Tibial nerve (tissue), 4 donors: ENCODE data around the gene TCAIM. TPM values are rescaled to one million over a fixed set of nuclear protein-coding genes. Genes with fewer than 3 reads are reported as not detected.
A peak's percentile ranks its signal among the peaks of the same experiment; 100 is the strongest.

ENCODE experiments used
- DNase-seq, 2 donors: peaks; one replicate each; pipeline ENCODE4 v3.0.0-alpha.2; 2019; ENCODE audit warnings: low spot score in 2 of 2
- H3K27ac ChIP-seq, 4 donors: fragments of 200-600 bp; sonication (generic) in 3 of 4; one replicate each; pipeline ENCODE4 v1.5.1; 2017 to 2019; ENCODE audit warnings: mild to moderate bottlenecking in 1 of 4
- H3K27me3 ChIP-seq, 2 donors: fragments of 200-600 bp; sonication (generic) in 1 of 2; one replicate each; pipeline versions ENCODE4 v1.5.1 to v1.6.0; 2017 to 2019
- H3K36me3 ChIP-seq, 3 donors: fragments of 200-600 bp; sonication (generic); one replicate each; pipeline ENCODE4 v1.5.1; 2018 to 2019
- H3K4me1 ChIP-seq, 4 donors: fragments of 200-600 bp; sonication (generic) in 3 of 4; one replicate each; pipeline ENCODE4 v1.5.1; 2017 to 2019
- H3K4me3 ChIP-seq, 4 donors: fragments of 200-600 bp; sonication (generic) in 3 of 4; one replicate each; pipeline ENCODE4 v1.5.1; 2017 to 2019; ENCODE audit warnings: mild to moderate bottlenecking in 1 of 4, moderate library complexity in 1 of 4
- H3K9me3 ChIP-seq, 4 donors: fragments of 200-600 bp; sonication (generic) in 3 of 4; one replicate each; pipeline ENCODE4 v1.5.1; 2017 to 2019
- CTCF ChIP-seq, 5 experiments: fragments of 200-600 bp in 3 of 5; fragments of 450-650 bp in 2 of 5; sonication (generic) in 3 of 5; IDR thresholded peaks; one replicate each; pipeline ENCODE4 v1.5.1; 2016 to 2019; ENCODE audit warnings: antibody characterized with exemption in 5 of 5, mild to moderate bottlenecking in 3 of 5, moderate library complexity in 2 of 5
- EP300 ChIP-seq, 2 donors: sonication (generic); formaldehyde crosslinking; IDR thresholded peaks; one replicate each; pipeline ENCODE4 v1.6.1; 2017; ENCODE audit warnings: antibody characterized with exemption in 2 of 2, mild to moderate bottlenecking in 1 of 2
- POLR2A ChIP-seq, 2 donors: fragments of 450-650 bp; IDR thresholded peaks; one replicate each; pipeline ENCODE4 v1.6.1; 2017; ENCODE audit warnings: antibody characterized with exemption in 2 of 2, mild to moderate bottlenecking in 2 of 2, moderate library complexity in 2 of 2
- WGBS, 2 donors: methylation state at CpG; one replicate each; pipeline ENCODE4 v1.1.5; 2018; 5-methylcytosine and 5-hydroxymethylcytosine counted together
- total RNA-seq, 4 donors: library from RNA; depleted of rRNA; stranded (reverse); fragments of >200 nt; gene quantifications; one replicate each; pipeline ENCODE4 v1.1.0, GENCODE V29; 2016

TCAIM gene
- total RNA-seq, 4 donors from 2014 or later = 24.1 to 41.3 (median 28.0) TPM

GRCh38 chr3:44355362-44356033 is 16.9 kb downstream of the TCAIM start:
- peak in 1 of 2 donors; percentile 12 for DNase-seq
- WGBS, 2 donors = 32 to 57% methylated on average over 2 of the region's 2 CpGs
- TF ChIP-seq EP300 (IDR thresholded peaks at IDR 0.05) (peak in 1 of 2 donors; percentile 46), CTCF (IDR thresholded peaks at IDR 0.05) (no peak)

GRCh38 chr3:44359146-44359751 is 20.7 kb downstream of the TCAIM start:
- Histone ChIP-seq H3K4me3 (no peak overlapping the region), H3K27me3 (no peaks in the 10 kb centered on the region), H3K4me1 (peaks cover 0 to 11% (median 0%) of the 10 kb centered on the region in 4 donors), H3K9me3 (no peaks in the 10 kb centered on the region), H3K36me3 (peaks cover 0 to 26% (median 0%) of the 10 kb centered on the region in 3 donors), H3K27ac (no peak overlapping the region)
- TF ChIP-seq EP300 (IDR thresholded peaks at IDR 0.05) = no peak
- no peak for TF ChIP-seq POLR2A (IDR thresholded peaks at IDR 0.05)
- no peak for TF ChIP-seq CTCF (IDR thresholded peaks at IDR 0.05)
- no peak for DNase-seq
- WGBS, 2 donors = 40 to 53% methylated on average over 3 of the region's 3 CpGs

More at GRCh38 chr3:44355362-44356033, 16.9 kb downstream of the TCAIM start:
- Histone ChIP-seq H3K9me3 (no peaks in the 10 kb centered on the region), H3K4me3 (no peak overlapping the region), H3K4me1 (peaks cover 0 to 11% (median 0%) of the 10 kb centered on the region in 4 donors), H3K27me3 (no peaks in the 10 kb centered on the region), H3K27ac (no peak overlapping the region), H3K36me3 (peaks cover 0 to 25% (median 0%) of the 10 kb centered on the region in 3 donors)

GRCh38 chr3:44363591-44363990 is 25.0 kb downstream of the TCAIM start:
- Histone ChIP-seq H3K27ac (no peak overlapping the region), H3K36me3 (peaks cover 0 to 45% (median 0%) of the 10 kb centered on the region in 3 donors), H3K4me1 (no peaks in the 10 kb centered on the region), H3K9me3 (no peaks in the 10 kb centered on the region), H3K27me3 (no peaks in the 10 kb centered on the region), H3K4me3 (no peak overlapping the region)
- WGBS, 2 donors = 80 to 82% methylated on average over 2 of the region's 2 CpGs
- no peak for DNase-seq
- TF ChIP-seq POLR2A (IDR thresholded peaks at IDR 0.05) = no peak
- TF ChIP-seq EP300 (IDR thresholded peaks at IDR 0.05) = no peak
- TF ChIP-seq CTCF (IDR thresholded peaks at IDR 0.05) = no peak

- Histone ChIP-seq H3K9me3 (no peaks in the 10 kb centered on the region), H3K4me3 (no peak overlapping the region), H3K4me1 (no peaks in the 10 kb centered on the region), H3K36me3 (peaks cover 0 to 51% (median 0%) of the 10 kb centered on the region in 3 donors), H3K27ac (no peak overlapping the region), H3K27me3 (no peaks in the 10 kb centered on the region)
- no peak for TF ChIP-seq POLR2A (IDR thresholded peaks at IDR 0.05)
- TF ChIP-seq EP300 (IDR thresholded peaks at IDR 0.05) = no peak
- no peak for TF ChIP-seq CTCF (IDR thresholded peaks at IDR 0.05)
- WGBS, 2 donors = 87 to 91% methylated on average over 1 of the region's 1 CpG
- DNase-seq = no peak
Observed at GRCh38 chr3:44365952-44366351, 27.4 kb downstream of the TCAIM start.

- H3K9me3 ChIP-seq = peaks cover 0 to 1% (median 0%) of the 10 kb centered on the region in 4 donors
- no peaks in the 10 kb centered on the region for H3K4me1 ChIP-seq
- H3K27me3 ChIP-seq = no peaks in the 10 kb centered on the region
- 100% methylated on average over 1 of the region's 1 CpG for WGBS, 2 donors
- H3K27ac ChIP-seq = no peak overlapping the region
- TF ChIP-seq CTCF (IDR thresholded peaks at IDR 0.05) = no peak
- no peak for TF ChIP-seq POLR2A (IDR thresholded peaks at IDR 0.05)
- no peak for TF ChIP-seq EP300 (IDR thresholded peaks at IDR 0.05)
- no peak overlapping the region for H3K4me3 ChIP-seq
- DNase-seq = no peak
- peaks cover 0 to 40% (median 0%) of the 10 kb centered on the region in 3 donors for H3K36me3 ChIP-seq
Observed at GRCh38 chr3:44375450-44375849, 36.9 kb downstream of the TCAIM start.
